Transverse colon (tissue), 3 donors: ENCODE data around the gene PREX1.

Source experiments
- CTCF ChIP-seq, 5 experiments: fragments of 200-600 bp in 3 of 5; fragments of 450-650 bp in 2 of 5; sonication (generic) in 3 of 5; IDR thresholded peaks; 1 replicate in 2 of 5; 2 replicates in 3 of 5; pipeline ENCODE4 v1.5.1; 2016 to 2017; ENCODE audit warnings: antibody characterized with exemption in 5 of 5, inconsistent platforms in 3 of 5, mild to moderate bottlenecking in 2 of 5, moderate library complexity in 1 of 5
- POLR2A ChIP-seq: fragments of 450-650 bp; IDR thresholded peaks from one replicate; pipeline ENCODE4 v1.6.1; 2016; ENCODE audit warnings: antibody characterized with exemption, mild to moderate bottlenecking, moderate library complexity

- no peak for TF ChIP-seq POLR2A
- TF ChIP-seq CTCF (IDR thresholded peaks at IDR 0.05): no peak
Observed at GRCh38 chr20:48708116-48708515, 119.7 kb downstream of the PREX1 start.
